HG02970 (cell line): ENCODE data around the gene TP73.
A peak's percentile ranks its signal among the peaks of the same experiment; 100 is the strongest.

Source experiments
- ATAC-seq: cut with Tn5 transposase; IDR thresholded peaks from one replicate; pipeline ENCODE4 v1.9.1; 2021; ENCODE audit warnings: mild to moderate bottlenecking, moderate library complexity, moderate number of reproducible peaks; ENCODE audit not compliant: unreplicated experiment, low FRiP score

Gene TP73

GRCh38 chr1:3633344-3634058 is 18.8 kb upstream of the TP73 start:
- ATAC-seq, result no peak

GRCh38 chr1:3634059-3634800 is 18.1 kb upstream of the TP73 start:
- ATAC-seq, result no peak

GRCh38 chr1:3636080-3636479 is 16.2 kb upstream of the TP73 start:
- ATAC-seq, result no peak

GRCh38 chr1:3636531-3636930 is 15.8 kb upstream of the TP73 start:
- no peak for ATAC-seq

DNA sequence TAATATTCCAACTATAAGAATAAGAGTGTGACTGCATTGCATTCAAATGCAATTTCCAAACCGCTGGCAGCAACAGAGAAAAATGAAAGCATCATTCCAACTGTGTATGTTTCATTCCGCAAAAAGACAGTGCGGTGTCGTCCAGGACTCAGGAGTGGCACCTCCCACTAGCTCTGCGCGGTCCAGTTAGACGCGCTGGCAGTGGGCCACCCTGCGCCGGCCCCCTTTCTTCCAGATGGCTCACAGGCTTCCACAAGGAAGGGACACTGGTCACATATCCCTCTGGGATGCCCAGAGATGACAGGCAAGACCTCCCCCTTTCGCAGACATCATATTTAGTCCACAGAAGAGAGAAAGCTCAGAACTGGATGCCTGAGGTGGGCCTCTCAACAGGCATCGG is 14.3 kb upstream of the TP73 start:
- no peak for ATAC-seq

DNA sequence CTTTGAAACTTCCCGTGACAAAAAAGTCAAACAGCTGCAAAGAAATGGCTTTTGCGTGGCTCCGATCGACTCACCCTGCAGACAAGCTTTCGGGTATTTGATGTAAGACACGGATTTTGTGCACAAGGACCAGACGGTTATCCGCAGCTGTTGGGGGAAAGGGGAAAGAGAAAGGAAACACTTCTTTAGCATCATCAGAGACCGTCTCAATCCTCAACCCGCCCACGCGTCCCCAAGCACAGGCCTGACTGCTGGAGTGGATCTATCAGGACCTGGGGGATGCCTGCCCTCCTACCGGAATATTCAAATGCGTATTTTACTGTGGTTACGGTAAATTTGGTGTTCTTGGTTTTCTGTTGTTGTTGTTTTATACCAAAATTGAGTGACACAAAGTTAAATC is 13.6 kb upstream of the TP73 start:
- no peak for ATAC-seq

DNA sequence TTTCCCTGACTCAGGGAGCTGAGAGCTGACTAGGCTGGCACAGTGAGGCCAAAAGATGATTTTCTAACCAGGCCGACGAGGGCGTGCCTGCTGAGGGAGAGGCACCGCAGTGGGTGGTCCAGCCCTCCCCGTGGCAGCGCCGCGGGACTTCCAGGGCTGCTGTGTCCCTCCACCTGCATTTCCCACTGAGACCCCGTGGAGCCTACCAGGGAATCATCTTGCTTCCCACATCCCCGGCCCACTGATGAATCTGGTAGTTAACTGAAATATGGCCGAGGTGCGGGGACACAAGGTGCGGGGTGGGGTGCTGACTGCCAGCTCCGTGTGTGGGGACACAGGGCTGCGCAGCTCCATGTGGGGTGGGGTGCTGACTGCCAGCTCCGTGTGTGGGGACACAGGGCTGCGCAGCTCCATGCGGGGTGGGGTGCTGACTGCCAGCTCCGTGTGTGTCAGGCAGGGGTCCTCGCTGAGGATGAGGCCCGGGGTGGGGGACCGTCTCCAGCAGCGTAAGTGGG is 12.9 kb upstream of the TP73 start:
- ATAC-seq, result no peak

DNA sequence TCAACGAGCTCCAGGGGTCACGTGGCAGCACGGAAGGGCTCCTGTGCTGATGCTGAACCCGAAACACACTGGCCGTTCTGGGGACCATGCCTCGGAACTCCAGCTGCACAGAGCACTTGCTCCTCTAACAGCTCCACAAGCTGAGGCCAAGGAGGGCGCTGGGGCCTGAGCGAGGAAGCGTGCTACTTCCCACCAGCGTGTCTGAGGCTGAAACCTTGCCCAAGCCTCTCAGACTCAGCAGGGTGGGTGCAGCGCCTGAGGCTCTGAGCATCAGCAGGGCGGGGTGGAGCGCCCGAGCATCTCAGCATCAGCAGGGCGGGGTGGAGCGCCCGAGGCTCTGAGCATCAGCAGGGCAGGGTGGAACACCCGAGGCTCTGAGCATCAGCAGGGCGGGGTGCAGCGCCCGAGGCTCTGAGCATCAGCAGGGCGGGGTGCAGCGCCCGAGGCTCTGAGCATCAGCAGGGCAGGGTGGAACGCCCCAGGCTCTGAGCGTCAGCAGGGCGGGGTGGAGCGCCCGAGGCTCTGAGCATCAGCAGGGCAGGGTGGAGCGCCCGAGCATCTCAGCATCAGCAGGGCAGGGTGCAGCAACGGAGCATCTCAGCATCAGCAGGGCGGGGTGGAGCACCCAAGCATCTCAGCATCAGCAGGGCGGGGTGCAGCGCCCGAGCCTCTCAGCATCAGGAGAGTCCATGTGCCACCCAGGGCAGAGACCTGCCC is 12.0 kb upstream of the TP73 start:
- no peak for ATAC-seq

GRCh38 chr1:3641046-3641760 is 11.1 kb upstream of the TP73 start:
- ATAC-seq, result no peak

GRCh38 chr1:3641816-3642215 is 10.5 kb upstream of the TP73 start:
- ATAC-seq, result no peak

DNA sequence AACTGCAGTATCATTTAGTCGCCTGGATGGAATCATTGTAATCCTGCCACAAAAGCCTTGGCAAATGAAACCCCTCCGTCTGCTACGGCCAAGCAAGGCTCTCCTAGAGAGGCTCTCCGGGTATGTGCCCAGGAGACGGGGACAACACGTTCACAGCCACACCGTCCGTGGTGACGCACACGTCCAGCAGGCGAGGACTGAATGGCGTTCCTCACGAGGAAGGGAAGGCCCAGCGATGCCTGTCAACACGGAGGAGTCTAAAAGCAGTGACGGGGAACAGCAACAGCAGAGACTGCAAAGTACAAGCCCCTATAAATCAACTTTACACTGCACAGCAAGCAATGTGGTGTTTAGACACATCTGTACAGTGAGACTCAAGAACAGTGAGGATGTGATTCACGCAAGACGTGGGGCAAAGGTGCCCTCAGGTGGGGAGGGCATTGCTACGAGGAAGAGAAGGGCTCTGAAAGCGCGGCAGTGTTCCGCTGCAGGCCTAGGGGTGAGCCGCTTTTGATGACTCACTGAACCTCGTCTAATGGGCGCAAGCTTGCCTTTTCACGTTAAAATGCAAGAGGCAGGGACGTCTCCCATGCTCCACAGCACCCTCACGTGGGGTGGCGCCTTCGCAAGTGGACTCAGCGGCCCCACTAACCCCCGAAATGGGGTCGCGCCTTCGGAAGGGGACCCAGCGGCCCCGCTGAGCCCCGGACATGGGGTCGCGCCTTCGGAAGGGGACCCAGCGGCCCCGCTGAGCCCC is 9.2 kb upstream of the TP73 start:
- ATAC-seq, result no peak

GRCh38 chr1:3644273-3644672 is 8.0 kb upstream of the TP73 start:
- no peak for ATAC-seq

DNA sequence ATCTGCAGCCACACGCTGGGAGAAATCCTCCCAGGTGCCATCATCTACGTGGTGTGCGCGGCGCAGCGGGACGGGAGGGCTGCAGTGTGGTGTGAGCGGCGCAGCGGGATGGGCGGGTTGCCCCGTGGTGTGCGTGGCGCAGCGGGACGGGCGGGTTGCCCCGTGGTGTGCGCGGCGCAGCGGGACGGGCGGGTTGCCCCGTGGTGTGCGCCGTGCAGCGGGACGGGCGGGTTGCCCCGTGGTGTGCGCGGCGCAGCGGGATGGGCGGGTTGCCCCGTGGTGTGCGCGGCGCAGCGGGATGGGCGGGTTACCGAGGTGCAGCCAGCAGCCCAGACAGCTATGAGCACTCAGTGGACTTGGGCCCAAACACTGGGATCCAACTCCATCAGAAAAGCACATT is 7.1 kb upstream of the TP73 start:
- ATAC-seq, result no peak

- ATAC-seq, result no peak
Observed at GRCh38 chr1:3645666-3646355, 6.5 kb upstream of the TP73 start.

- no peak for ATAC-seq
Observed at GRCh38 chr1:3646596-3646995, 5.7 kb upstream of the TP73 start.

GRCh38 chr1:3649342-3650247 is 2.7 kb upstream of the TP73 start, which contains the start of gene WRAP73:
WRAP73 (minus strand) TSS chr1:3650103; CDS start chr1:3649999, 104 bp downstream.
- ATAC-seq, result peak; percentile 74

DNA sequence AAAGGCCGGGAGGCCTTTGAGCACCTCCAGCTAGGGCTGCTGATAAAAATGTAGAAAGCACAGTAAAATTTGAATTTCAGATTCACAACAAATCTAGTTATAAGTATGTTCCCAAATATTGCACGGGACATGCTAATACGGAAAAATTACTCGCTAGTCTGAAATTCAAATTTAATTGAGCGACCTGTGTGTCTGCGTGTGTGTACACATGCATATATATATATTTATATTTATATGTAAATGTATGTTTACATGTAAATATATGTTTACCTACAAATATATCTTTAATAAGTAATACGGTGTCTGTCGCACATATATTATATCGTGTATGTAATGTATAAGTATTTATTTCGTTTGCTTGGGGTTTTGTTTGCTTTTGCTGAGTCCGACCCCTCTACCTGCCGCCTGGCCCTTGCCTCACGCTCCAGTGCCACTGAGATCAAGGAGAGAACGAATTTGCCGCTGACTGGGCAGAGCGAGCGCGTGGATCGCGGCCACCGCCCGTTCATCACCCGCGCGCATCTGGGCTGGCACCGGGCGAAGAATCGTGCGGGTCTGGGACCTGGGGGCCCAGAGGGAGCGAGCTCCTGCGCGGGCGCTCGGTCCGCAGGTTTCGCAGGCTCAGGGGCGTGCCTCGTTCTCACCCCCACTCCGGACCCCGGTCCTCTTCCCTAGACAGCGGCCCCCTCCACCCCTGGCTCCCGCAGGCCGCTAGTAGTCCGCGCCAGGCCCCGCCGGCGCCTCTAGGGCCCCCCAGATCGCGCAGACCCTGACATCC is 1.9 kb upstream of the TP73 start:
- ATAC-seq, result no peak
